Measurements from ENCODE around the gene ADAR. TPM values are rescaled to one million over a fixed set of nuclear protein-coding genes. Genes with fewer than 3 reads are reported as not detected.
"Not testable (repeated sequence)": the region's sequence is repeated elsewhere in the genome, so short reads cannot be mapped to it uniquely, and the experiment has no call there.

The ADAR gene, protein sequence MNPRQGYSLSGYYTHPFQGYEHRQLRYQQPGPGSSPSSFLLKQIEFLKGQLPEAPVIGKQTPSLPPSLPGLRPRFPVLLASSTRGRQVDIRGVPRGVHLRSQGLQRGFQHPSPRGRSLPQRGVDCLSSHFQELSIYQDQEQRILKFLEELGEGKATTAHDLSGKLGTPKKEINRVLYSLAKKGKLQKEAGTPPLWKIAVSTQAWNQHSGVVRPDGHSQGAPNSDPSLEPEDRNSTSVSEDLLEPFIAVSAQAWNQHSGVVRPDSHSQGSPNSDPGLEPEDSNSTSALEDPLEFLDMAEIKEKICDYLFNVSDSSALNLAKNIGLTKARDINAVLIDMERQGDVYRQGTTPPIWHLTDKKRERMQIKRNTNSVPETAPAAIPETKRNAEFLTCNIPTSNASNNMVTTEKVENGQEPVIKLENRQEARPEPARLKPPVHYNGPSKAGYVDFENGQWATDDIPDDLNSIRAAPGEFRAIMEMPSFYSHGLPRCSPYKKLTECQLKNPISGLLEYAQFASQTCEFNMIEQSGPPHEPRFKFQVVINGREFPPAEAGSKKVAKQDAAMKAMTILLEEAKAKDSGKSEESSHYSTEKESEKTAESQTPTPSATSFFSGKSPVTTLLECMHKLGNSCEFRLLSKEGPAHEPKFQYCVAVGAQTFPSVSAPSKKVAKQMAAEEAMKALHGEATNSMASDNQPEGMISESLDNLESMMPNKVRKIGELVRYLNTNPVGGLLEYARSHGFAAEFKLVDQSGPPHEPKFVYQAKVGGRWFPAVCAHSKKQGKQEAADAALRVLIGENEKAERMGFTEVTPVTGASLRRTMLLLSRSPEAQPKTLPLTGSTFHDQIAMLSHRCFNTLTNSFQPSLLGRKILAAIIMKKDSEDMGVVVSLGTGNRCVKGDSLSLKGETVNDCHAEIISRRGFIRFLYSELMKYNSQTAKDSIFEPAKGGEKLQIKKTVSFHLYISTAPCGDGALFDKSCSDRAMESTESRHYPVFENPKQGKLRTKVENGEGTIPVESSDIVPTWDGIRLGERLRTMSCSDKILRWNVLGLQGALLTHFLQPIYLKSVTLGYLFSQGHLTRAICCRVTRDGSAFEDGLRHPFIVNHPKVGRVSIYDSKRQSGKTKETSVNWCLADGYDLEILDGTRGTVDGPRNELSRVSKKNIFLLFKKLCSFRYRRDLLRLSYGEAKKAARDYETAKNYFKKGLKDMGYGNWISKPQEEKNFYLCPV
- total RNA-seq: 69.3 and 142 TPM in 2 replicates

DNA sequence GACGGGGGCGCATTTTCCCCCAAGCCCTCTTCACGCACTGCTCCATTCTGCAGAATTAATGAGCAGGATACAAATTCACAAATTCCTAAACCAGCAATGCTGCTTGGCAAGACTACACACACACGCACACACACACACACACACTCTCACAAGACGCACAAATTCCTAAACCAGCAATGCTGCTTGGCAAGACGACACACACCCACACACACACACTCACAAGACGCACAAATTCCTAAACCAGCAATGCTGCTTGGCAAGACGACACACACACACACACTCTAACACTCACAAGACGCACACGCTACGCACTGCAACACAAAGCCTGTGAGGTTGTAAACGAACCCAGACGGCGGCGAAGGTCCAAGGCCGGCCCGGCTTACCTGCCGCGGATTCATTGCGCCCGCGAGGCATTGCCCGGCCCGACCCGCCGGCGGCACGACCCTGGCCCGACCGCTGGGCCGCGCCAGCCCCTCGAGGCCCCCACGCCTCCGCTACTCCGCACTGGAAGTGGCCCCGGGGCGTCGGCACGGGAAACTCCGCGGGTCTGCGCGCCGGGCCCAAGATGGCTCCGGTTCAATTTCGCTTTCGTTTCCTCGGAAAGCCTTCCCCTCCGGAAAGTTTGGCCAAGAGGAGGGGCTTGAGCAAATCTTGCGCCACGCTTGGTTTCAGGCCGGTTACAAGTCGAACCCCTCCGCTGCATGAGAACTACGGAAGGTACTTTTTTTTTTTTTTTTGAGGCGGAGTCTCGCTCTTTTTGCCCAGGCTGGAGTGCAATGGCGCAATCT, at the start of gene ADAR:
ADAR (minus strand) TSS at position 578 of the 788 bp plus-strand sequence; CDS start at position 398, 180 bp downstream.
- peak; percentile 95 for DNase-seq (ENCODE audit: low read depth)

- no peak for DNase-seq (ENCODE audit: low read depth)
Observed at GRCh38 chr1:154657556-154657955, 49.6 kb upstream of the ADAR start.

DNA sequence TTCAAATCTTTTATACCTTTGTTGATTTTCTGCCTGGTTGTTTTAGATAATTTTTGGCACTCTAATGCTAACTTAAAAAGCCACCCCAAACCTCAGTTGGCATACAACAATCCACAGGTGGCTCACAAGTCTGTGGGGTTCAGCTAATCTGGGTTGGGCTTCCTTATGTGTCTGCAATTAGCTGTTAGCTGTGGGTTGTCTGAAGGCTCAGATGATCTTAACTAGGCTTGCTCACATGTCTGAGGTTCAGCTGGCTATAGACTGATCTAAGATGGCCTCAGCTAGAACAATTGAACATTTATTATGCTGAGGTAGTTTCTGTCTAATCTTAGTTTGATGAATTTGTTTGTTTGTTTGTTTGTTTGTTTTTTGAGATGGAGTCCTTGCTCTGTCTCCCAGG, 44.9 kb upstream of the ADAR start:
- no peak for DNase-seq (ENCODE audit: low read depth)

GRCh38 chr1:154644724-154645123, 36.7 kb upstream of the ADAR start:
- not testable (repeated sequence) for DNase-seq (ENCODE audit: low read depth)

DNA sequence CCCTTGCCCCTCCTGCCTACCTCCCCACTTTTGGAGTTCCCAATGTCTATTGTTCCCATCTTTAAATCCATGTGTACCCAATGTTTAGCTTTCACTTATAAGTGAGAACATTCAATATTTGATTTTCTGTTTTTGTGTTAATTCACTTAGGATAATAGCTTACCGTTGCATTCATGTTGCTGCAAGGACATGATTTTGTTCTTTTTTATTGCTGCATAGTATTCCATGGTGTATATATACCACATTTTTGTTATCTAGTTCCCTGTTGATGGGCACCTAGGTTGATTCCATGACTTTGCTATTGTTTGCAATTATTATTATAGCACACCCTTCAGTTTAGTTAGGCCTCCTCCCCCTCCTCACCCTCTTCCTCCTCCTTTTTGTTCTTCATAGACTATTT, 33.5 kb upstream of the ADAR start:
- no peak for DNase-seq (ENCODE audit: low read depth)

DNA sequence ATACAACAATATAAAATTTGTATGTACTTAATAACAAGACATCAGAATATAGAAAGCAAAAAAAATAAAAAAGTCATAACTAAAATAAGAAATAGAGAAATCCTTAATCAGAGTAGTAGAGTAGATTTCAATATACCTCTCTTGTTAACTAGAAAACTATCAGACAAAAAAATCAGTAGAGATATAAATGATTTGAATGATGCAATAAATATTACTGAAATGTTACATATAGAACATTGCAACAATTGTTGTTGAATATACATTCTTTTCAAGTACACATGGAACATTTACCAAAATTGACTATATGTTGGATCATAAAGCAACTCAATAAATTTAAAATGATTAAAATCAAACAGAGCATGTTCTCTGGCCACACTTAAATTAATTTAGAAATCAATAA, 31.9 kb upstream of the ADAR start:
- DNase-seq (ENCODE audit: low read depth): no peak

- no peak for DNase-seq (ENCODE audit: low read depth)
Observed at GRCh38 chr1:154635171-154635570, 27.2 kb upstream of the ADAR start.

- DNase-seq (ENCODE audit: low read depth): no peak
Observed at GRCh38 chr1:154629675-154630073, 21.7 kb upstream of the ADAR start.

- no peak for DNase-seq (ENCODE audit: low read depth)
Observed at GRCh38 chr1:154629061-154629674, 21.2 kb upstream of the ADAR start.

DNA sequence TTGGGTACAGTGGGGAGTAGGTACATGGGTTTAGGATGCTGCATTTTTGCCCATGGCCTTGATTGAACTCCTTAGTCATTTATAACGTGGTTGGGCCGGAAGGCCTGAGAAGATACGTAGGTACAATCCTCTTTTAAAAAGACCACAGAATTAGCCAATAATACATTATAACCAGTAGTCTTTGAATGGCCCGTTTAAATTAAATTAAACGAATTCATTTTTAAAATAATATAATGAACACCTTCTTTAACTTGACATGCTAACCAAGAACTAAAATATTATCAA, 20.1 kb upstream of the ADAR start:
- DNase-seq (ENCODE audit: low read depth): no peak

- DNase-seq (ENCODE audit: low read depth): peak; percentile 76
Observed at GRCh38 chr1:154627257-154628120, 19.5 kb upstream of the ADAR start.

GRCh38 chr1:154626456-154627256, 18.7 kb upstream of the ADAR start:
- DNase-seq (ENCODE audit: low read depth): no peak

DNA sequence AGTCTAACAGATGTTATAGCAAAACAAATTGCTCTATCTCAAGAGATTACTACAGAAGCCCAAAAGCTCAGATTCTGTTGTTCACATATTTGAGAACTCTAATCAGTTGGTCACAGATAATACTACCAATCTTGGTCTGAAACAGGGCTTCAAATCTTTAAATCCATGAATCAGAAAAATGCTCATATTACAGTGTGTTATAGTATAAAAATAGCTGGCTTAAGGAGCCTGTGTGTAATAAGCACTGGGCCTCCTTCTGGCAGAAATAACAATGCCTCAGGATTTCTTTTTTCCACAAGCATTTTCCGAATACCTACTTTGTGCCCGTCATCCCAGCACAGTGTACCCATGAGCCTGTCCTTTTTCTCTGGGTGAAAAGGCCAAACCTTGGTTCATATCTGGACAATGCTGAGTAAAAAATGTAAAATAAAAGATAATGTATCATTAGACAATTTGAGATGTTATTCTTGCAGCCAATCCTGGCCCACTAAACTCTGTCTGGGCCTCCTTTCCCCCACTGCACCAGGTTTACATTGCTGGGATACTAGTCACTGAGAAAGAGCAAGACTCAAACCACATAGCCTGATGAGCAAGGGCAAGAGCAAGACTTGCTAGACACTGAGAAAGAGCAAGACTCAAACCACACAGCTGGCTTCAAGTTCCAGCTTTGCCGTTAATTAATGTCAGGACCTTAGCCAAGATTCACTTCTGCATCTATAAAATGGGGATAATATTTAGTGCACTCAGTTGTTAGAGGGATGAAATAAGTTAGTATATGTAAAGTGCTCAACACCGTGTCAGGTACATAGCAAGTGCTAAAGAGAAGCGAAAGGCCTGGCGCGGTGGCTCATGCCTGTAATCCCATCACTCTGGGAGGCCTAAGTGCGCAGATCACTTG, 17.0 kb upstream of the ADAR start:
- peak; percentile 52 for DNase-seq (ENCODE audit: low read depth)

GRCh38 chr1:154623358-154623757, 15.4 kb upstream of the ADAR start:
- no peak for DNase-seq (ENCODE audit: low read depth)

DNA sequence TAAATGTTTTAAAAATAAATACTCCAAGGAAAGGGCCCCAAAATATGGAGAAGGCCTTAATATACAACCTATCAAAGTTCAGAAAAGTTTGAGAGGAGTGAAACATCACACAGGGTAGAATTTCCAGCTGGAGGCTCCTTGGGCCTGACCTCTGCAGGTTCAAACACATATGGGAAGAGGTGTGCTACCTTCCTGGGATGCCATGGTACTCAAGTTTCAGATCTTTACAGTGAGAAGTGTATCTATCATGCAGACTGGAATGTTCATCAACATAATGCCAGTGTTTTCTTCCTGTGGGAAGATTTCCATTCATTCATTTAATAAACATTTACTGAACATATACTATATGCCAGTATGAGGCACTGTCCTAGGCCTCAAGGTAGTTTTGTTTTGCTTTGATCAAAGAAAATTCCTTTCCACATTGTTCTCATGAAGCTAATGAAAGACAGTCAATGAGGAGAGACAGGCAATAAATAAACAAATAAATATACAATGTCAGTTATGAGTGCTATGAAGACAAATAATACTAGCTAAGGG, 14.6 kb upstream of the ADAR start:
- no peak for DNase-seq (ENCODE audit: low read depth)

DNA sequence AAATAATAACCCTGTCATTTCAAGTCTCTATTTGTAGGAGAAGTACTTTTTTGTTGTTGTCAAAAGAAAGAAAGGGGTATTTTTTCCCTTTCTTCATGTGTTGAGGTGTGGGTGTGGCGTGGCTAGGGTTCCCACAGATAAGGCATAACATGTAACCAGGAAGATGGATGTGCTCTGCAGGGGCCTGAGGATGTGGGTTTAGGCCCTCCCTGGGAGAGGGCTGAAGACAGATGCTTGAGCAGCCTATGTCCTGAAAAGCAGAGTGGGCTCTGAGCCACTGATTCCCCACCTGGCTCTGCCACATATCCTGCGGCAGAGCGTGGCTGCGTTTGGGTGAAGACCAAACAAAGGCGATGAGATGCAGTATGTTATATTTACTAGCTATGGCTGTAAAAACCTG, 13.9 kb upstream of the ADAR start:
- DNase-seq (ENCODE audit: low read depth): no peak

- DNase-seq (ENCODE audit: low read depth): no peak
Observed at GRCh38 chr1:154620751-154621150, 12.8 kb upstream of the ADAR start.

All from renal cortical epithelial cell (primary cell).